ENCODE results near the gene MSX2.
"Not testable (repeated sequence)": the region's sequence is repeated elsewhere in the genome, so short reads cannot be mapped to it uniquely, and the experiment has no call there.

Gene MSX2

DNA sequence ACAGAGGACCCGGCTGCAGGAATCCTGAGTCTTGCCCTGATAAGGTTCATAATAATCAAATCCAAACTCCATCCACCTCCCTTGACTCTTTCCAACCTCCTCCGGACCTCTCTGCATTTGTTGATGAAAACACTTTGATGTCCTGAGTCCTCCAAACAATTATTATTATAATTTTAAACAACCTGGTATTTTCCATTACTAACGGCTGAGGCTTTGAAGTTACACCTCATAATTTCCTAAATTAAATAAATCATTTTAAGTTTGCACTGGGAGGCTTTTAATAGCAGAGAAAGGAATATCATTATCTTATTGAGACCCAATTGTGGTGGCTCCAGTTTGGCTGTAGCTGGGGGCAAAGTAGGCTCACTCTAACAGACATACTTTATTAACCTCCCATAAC, 9.5 kb downstream of the MSX2 start:
- no peak for DNase-seq

DNA sequence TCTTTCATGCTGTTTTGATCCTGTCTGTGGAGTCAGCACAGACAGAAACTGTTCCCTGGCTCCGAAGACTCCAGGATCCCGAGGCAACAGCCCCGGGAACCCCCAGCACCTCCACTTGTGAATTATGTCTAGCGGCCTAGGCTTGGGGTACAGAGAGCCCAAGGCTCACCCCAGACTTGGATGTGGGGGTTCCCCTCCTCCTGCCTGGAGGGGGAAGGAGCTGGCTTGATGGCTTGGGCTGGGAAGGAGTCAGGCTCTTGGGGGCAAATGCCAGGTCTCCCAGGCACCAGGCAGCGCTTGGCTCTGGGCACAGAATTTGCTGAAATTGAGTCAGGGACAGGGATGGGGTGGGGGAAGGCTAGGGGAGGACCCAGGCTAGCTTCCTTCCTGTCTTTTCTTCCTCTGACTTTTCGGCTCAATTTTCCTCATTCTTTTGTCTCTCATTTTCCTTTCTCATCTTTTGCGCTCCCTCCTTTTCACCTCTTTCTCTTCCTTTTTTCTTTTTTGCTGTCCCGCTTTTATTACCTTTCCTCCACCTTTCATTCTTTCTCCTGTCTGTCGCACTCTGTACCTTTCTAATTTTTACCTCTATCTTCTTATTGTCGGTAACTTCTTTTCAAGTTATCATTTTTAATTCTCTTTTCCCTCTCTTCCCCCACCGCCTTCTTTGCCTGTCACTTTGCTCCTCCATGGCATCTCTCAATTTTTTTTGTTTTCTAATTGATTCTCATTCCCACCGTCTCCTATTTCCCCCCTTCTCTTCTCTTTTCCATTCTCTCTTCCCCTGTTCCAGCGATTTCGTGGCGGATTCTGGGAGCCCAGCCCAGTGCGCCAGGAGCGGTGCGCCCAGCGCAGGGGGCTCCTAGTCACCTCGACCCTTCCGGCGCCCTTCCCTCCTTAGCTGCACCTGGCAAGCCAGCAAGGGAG, 10.5 kb downstream of the MSX2 start:
- no peak for DNase-seq

DNA sequence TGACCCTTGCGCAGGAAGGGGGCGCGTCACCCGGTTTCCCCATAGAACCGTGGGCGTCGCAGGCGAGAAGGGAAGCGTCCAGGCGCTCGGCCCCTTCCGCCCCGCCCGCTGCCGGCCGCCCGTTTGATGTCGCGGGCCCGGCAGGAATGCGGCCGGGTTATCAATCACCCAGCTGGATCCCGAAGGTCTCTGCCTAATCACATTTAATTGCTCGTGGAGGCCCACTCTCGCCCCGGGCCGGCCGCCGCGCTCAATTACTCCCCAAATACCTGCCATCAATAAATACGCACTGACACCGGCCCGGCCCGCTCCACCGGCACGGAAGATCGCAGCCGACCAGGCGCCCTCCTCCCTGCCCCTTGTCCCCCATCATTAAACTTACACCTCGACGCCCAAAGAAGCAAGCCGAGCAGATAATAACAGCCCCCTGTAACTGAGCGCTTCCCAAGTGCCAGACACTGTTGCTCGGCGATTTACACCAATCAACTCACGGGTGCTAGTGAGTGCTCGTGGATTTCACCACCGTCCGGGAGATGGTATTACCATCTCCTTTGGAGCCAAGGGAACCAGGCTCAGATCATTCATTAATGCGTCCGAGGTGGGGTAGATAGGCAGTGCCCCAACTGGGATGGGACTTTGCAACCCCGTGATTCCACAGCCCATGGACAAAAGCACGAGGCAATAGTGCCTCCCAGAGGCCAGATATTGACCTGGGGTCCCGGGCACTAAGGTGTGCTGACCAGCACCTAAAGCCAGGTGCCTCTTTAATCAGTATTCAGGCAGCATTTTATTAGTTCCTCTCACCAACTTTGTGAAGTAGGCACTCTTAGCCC, 11.3 kb downstream of the MSX2 start:
- DNase-seq, result no peak

DNA sequence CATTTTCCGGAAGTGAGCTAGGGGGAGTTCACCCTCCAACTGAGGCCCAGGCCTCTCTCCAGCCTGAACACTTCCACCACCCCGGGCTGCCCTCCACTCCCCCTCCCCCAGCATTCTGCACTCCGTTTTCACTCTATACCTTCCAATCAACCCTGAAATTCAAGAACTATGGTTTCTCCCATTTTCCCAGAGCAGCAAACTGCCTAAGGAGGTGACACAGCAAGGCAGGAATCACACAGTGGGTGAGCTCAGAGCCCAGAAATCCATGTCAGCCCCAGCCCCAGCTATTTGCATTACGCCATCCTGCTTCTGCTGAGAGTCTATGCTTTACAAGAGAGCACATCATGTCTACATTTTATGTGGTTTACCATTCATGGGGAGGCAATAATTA, 11.9 kb downstream of the MSX2 start:
- DNase-seq, result no peak

DNA sequence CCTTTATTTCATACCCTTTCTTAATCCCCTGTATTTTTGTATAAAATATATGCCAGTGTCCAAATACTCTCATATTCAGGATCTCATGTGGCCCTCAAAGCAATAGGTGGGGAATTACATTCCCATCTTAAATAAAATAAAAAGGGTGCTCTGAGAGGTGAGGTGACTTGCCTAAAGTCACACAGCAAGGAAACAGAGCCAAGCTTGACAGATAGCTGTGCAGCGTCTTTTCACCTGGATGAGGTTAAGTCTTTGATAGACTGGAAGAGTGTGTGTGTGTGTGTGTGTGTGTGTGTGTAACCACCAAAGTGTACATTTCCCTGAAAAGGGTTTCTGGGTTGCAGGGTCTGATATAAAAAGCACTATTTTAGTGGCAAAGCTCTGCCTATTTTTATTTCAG, 12.4 kb downstream of the MSX2 start:
- no peak for DNase-seq

DNA sequence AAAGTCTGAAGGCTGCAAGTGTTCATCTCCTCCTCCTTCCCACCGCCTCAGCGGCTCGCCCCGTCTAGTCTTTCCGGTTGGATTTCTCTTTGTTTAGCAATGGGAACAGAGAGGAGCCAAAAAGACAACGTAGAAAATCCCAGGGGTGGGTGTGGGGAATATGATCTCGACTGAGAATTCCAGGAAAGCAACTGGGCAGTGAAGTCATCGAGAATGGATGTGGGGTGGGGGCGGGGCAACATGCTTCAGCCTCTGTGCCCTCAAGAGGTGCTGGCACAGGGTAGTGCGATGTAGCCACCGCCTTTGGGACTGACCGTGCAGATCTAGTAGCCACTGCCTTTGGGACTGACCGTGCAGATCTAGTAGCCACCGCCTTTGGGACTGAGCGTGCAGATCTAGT, 12.9 kb downstream of the MSX2 start:
- no peak for DNase-seq

DNA sequence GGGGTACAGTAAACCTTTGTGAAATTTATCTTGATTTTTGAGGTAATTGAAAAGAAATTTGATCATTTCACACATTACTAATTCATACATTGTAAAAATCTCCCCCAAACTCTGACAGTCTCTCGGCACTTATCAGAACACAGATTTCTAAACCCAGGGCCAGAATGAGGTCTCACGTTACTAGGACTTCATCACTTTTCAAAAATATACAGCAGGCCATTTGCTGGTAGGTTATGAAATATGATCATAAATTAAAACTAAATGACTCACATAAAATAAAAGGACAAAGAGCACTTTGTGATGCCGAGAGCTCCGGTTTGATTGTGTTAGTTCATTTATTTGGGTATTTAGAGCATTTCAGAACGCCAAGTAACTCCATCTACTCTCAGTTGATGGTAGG, 17.0 kb downstream of the MSX2 start:
- no peak for DNase-seq

DNA sequence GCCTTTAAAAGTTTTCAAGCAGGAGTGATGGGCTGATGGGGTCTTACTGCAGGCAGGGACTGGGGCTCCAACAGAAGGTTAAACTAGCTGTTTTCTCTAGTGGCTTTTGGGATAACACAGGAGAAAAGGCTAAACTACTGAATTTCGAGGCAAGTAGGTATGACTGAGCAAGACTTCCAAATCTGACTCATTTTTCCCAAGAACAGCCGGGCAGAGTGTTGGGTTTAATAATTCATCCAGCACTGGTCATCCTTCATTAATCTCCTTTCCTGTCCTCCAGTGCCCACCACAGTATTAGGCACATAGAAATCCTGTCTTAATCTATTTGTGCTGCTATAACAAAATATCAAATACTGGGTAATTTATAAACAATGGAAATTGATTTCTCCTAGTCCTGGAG, 20.5 kb downstream of the MSX2 start:
- no peak for DNase-seq

DNA sequence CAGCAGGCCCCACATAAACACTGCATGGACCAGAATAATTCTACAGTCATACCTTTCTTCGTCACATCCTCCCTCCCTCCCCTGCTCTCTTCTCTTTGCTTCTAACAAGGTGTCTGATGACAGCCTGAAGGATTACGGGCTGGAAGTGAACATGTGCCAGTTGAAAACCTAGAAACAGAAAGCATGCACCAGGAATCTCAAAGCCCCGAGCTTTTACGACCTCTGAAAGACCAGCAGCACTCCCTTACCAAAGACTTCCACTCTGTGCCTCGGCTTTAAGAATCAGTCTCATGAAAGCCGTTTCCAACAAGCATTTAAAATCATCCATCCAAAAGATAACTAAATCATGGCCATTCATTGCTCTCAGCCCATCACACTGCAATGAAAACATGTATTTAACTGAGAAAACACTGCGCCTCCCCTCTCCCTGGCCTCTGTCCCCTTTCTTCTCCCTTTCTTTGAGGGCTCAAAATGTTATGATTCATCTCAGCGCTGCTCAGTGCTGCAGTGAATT, 21.3 kb downstream of the MSX2 start:
- no peak for DNase-seq

DNA sequence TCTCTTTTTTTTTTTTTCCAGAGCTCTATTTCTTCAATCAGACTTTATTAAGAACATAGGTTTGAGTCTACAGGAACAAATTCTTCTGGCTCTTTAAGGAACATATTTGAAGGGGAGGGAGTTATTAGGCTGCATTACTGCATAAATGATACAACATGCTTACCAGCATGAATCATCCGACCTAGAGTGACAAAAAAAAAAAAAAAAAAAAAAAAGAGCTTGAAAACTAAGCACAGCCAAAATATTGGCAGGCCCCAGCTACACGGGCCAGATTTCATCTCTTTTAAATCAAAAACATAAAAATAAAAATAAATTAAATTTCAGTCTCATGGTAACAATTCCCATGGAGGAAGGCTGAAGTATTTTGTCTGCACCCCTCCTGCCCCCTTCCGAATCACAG, 26.3 kb downstream of the MSX2 start:
- DNase-seq, result no peak

DNA sequence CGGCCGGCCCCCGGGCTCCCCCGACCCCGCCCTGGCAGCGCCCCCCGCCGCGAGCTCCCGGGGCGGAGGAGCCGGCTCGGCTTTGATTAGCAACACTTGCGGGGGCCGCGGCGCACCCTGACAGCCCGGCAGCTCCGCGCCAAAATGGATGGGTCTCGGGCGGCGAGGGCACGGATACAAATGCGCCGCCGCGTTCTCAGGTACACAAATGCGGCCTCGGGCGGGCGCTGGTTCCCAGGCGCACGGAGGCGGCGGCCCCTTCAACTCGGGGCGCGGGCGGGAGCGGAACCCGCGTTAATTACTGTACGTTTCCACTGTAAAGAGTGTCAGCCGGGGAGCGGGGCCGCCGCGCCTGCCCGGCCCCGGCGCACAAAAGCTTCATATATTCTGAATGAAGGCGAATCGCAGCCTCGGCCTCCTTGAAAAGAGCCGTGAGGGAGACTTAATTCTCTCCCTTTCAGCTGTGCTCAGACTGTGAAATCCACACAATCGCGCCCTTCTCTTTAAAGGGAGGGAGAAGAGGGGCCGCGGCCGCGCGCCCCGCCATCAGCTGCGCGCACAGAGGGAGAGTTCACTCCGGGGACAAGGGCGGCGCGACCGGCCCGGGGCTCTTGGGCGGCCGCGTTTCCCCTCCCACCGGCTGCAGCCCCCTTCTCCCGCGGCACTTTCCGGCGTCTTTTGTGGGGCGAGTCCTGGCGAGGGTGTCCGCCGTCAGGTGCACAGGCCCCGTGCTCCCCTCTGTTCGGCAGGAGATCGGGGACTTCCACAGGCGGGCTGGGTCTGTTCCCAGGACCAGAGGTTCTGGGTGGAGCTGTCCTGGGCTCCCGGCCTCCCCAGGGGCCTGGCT, 27.0 kb downstream of the MSX2 start:
- no peak for DNase-seq

DNA sequence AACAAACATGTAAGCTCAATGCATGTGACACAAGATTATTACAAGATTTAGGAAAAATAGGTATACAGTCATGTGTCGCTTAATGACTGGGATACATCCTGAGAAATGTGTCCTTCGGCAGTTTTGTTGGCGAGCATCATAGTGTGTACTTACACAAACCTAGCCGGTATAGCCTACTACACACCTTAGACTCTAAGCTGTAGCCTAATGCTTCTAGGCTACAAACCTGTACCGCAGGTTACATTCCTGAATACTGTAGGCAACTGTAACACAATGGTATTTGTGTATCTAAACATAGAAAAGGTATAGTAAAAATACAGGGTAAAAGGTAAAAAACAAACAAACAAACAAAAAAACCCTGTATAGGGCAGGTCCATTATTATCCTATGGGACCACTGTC, 27.7 kb downstream of the MSX2 start:
- DNase-seq, result no peak

DNA sequence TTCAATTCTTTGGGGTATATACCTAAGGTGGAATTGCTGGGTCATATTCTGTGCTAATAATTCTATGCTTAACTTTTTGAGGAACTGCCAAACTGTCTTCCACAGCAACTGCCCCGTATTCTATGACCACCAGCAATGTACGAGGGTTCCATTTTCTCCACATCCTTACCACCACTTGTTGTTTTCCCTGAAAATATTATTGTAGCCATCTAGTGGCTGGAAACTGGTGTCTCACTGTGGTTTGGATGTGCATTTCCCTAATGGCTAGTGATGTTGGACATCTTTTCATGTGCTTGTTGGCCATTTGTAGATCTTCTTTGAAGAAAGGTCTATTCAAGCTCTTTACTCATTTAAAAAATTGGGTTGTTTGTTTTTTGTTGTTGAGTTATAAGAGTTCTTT, 30.7 kb downstream of the MSX2 start:
- DNase-seq, result no peak

DNA sequence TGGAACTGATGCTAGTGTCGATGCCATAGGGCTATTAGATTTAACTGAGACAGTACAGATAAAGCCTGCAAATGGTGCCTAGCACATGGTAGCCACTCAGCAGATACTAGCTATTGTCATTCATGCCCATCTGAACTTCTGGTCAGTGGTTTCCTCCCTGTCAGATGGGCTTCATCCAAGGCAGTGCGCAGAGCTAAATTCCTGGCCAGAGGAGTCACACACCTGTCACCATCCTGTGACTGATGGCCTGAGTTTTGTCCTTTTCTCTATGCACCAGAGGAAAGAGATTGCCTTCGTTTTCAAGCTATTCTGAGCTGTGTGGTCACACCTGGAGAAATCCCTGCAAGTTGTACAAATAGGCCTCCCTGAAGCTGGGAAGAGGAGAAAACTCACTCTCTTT, 34.7 kb downstream of the MSX2 start:
- DNase-seq, result no peak

DNA sequence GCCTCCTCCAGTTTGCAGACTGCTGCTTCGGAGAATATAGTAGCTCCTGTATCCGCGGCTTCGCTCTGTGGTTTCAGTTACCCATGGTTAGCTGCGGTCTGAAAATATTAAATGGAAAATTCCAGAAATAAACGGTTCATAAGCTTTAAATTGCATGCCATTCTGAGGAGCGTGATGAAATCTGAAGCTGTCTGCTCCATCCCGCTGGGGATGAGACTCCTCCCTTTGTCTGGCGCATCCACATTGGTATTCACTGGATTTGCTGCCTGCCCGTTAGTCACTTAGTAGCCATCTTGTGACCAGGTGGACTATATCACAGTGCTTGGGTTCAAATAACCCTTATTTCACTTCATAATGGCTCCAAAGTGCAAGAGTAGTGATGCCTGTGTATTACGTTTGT, 36.3 kb downstream of the MSX2 start:
- no peak for DNase-seq

DNA sequence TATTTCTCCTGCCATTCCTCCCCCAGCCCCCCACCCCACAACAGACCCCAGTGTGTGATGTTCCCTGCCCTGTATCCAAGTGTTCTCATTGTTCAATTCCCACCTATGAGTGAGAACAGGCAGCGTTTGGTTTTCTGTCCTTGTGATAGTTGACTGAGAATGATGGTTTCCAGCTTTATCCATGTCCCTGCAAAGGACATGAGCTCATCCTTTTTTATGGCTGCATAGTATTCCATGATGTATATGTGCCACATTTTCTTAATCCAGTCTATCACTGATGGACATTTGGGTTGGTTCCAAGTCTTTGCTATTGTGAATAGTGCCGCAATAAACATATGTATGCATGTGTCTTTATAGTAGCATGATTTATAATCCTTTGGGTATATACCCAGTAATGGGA, 37.0 kb downstream of the MSX2 start:
- DNase-seq, result not testable (repeated sequence)

DNA sequence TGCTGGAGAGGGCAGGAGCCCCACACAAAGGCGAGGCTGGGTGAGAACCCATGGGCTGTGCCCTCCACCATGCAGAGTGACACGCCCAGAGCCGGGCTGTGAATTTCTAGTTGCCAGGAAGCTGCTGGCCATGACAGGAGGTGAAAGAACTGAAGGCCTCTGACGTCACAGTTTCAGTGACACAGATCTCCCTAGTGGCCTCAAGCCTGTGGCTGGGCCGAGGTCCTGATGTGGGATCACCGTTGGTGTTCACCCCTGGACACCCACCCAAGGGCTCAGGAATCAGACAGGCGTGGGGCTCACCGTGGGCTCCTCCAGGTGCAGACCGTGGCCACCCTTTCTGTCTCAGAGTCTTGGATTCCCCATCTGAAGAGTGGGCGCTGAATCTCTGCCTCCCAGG, 39.9 kb downstream of the MSX2 start:
- no peak for DNase-seq

DNA sequence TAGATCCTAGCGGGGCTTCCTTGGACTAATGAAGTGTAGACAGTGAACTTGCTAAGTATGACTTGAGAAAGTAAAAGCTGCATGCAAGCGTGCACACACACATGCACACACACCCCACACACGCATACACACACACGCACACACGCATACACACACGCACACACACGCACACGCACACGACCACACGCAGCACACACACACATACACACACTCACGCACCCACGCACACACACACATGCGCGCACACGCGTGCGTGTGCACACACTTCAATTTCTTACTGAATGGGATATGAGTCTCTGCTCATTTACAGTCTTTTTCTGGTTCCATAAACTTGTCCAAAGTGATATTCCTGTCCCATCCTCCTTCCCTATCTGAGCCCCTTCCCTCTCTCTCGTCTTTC, 41.2 kb downstream of the MSX2 start:
- no peak for DNase-seq

DNA sequence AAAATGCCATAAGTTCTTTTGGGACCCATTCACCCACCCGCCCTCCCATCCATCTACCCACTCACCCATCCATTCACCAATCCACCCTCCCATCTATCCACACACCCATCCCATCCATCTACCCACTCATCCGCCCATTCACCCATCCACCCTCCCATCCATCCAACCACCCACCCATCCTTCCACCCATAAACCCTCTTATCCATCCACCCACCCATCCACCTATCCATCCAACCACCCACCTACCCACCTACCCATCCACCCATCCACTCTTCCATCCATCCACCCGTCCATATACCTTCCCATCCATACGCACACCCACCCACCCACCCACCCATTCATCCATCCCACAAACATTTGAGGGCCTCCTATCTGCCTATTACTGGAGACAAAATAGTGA, 43.3 kb downstream of the MSX2 start:
- no peak for DNase-seq

DNA sequence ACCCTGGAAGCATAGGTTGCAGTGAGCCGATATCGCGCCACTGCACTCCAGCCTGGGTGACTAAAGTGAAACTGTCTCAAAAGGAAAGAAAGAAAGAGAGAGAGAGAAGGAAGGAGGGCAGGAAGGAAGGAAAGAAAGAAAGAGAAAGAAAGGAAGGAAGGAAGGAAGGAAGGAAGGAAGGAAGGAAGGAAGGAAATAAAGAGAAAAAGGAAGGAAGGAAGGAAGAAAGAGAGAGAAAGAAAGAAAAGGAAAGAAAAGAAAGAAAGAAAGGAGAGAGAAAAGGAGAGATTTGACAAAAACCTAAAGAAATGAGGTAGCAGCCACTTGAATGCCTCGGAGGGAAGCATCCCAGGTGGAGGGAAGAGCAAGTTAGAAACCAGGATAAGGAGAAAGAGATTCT, 44.6 kb downstream of the MSX2 start:
- no peak for DNase-seq

DNA sequence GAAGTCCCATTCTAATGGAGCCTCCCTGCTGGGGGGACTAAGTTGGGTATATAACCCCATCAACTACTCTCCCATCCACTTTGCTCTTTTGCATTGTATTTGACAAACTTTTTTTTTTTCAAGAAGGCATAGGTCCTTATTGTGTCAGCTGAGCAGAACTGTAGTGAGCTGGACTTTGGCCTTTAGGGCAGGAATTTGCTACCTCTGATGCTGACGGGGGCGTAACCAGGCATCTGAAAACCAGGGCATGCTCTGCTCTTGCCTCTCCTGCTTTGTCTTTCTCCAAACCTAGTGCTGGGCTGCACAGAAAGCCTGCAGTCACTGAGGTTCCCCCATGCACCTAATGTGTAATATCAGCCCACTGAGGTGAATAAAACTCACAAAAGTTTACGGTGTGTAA, 49.0 kb downstream of the MSX2 start:
- DNase-seq, result no peak

DNA sequence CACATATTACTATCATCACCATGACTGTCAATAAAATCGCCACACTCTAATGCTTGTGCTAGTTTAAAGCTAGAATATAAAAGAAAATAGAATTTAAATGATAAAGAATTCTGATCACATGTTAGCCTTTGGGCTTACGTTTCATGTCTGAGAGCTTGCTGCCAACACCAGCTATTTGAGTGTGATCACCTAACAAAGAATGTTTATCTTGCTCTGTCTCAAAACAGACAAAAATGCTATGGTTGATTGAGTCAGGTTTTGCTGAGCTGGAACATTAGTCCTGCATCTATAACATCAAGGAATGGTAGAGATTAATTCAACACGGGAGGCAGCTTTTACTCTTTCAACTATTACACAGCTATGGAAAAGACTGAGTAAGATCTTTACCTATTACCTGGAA, 50.7 kb downstream of the MSX2 start:
- DNase-seq, result no peak

DNA sequence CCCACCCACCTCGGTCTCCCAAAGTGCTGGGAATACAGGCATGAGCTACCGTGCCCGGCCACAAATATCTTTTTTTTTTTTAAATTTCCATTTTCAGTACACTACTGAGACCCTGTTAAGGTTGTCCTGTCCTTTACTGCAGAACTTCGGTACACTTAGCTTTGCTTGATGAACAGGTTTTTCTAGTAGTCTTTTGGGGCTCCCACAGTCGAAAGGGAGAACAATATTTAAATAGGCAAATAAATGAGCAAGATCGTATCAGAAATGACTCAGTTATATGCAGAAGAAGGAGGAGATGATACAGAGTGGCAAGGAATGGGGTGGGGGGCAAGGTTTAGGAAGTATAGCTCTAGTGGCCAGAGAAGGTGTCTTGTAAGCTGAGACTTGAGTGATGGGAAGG, 52.7 kb downstream of the MSX2 start:
- DNase-seq, result no peak

Data from CD4-positive, alpha-beta T cell treated with Interleukin-6 for 4 hours (primary cell).